Non-pigmented ciliary epithelial cell (primary cell): ENCODE results near the gene PRKCZ.

Source experiments
- DNase-seq: peaks from one replicate; pipeline ENCODE4 v3.0.0-alpha.2; 2010; ENCODE audit warnings: low read depth

The PRKCZ gene

GRCh38 chr1:2045468-2046173 is 4.6 kb upstream of the PRKCZ start:
- DNase-seq: no peak

- no peak for DNase-seq
Observed at GRCh38 chr1:2046174-2046917, 3.9 kb upstream of the PRKCZ start.

- no peak for DNase-seq
Observed at GRCh38 chr1:2046953-2047748, 3.1 kb upstream of the PRKCZ start.

- no peak for DNase-seq
Observed at GRCh38 chr1:2047749-2048729, 2.2 kb upstream of the PRKCZ start.

GRCh38 chr1:2049225-2049717 is 940 bp upstream of the PRKCZ start:
- DNase-seq: no peak

- no peak for DNase-seq
Observed at GRCh38 chr1:2050461-2050792, 216 bp downstream of the PRKCZ start.

GRCh38 chr1:2050793-2051682 is 827 bp downstream of the PRKCZ start:
- no peak for DNase-seq

- DNase-seq: no peak
Observed at GRCh38 chr1:2052054-2052679, 2.0 kb downstream of the PRKCZ start.

GRCh38 chr1:2052756-2053155 is 2.5 kb downstream of the PRKCZ start:
- DNase-seq: no peak

- no peak for DNase-seq
Observed at GRCh38 chr1:2053217-2053616, 3.0 kb downstream of the PRKCZ start.

- no peak for DNase-seq
Observed at GRCh38 chr1:2053784-2054376, 3.7 kb downstream of the PRKCZ start.

GRCh38 chr1:2054560-2054959 is 4.3 kb downstream of the PRKCZ start:
- no peak for DNase-seq

GRCh38 chr1:2055911-2056575 is 5.8 kb downstream of the PRKCZ start:
- DNase-seq: no peak

- DNase-seq: no peak
Observed at GRCh38 chr1:2056955-2057590, 6.9 kb downstream of the PRKCZ start.

GRCh38 chr1:2059290-2059953 is 9.2 kb downstream of the PRKCZ start:
- no peak for DNase-seq

- DNase-seq: no peak
Observed at GRCh38 chr1:2060072-2060471, 9.9 kb downstream of the PRKCZ start.

GRCh38 chr1:2060535-2060934 is 10.3 kb downstream of the PRKCZ start:
- DNase-seq: no peak
